Measurements from ENCODE around the gene NDEL1. TPM values are rescaled to one million over a fixed set of nuclear protein-coding genes. Genes with fewer than 3 reads are reported as not detected.

NDEL1 gene
- total RNA-seq, 1 experiment from 2014 or later, result 38.4 TPM

GRCh38 chr17:8398980-8399379 lies 36.7 kb upstream of the NDEL1 start:
- no CpG with 5 or more reads among the region's 6 CpGs for WGBS (ENCODE audit: extremely low coverage, insufficient read length, low lambda C conversion rate)

More at GRCh38 chr17:8398980-8399379, 36.7 kb upstream of the NDEL1 start:
- Histone ChIP-seq H3K79me2 (ENCODE audit: insufficient read depth, low read length) (no peaks in the 10 kb centered on the region), H3K9ac (ENCODE audit: extremely low read depth, insufficient read length, low read length) (no peak overlapping the region), H2BK5ac (ENCODE audit: insufficient read length, low read length) (no peak overlapping the region), H2BK12ac (ENCODE audit: insufficient read length, low read depth, low read length) (no peak overlapping the region), H4K8ac (replicated peaks; ENCODE audit: insufficient read length, low read depth, low read length) (no peak overlapping the region), H3K56ac (ENCODE audit: insufficient read length, low read depth, low read length) (no peak overlapping the region), H3K4me2 (ENCODE audit: insufficient read depth, insufficient read length, low read length) (no peak overlapping the region), H3K9me3 (ENCODE audit: control insufficient read depth, low read depth, low read length) (no peaks in the 10 kb centered on the region), H3K4me1 (ENCODE audit: insufficient read depth, low read length) (no peaks in the 10 kb centered on the region), H4K91ac (ENCODE audit: insufficient read length, low read depth, low read length) (no peak overlapping the region), H2AK5ac (ENCODE audit: insufficient read length, low read length) (no peak overlapping the region), H2AFZ (ENCODE audit: low read length) (no peak overlapping the region), H3T11ph (ENCODE audit: low read length) (no peak overlapping the region), H3K27me3 (ENCODE audit: insufficient read depth, low read length) (peaks cover 3% of the 10 kb centered on the region; the same call in 1 of the 2 replicates), H2BK15ac (ENCODE audit: low read depth, low read length) (no peak overlapping the region), H4K20me1 (ENCODE audit: control insufficient read depth, insufficient read depth, insufficient read length) (no peaks in the 10 kb centered on the region), H4K5ac (ENCODE audit: insufficient read length, low read depth, low read length) (no peak overlapping the region), H2BK120ac (ENCODE audit: low read depth, low read length, poor library complexity, severe bottlenecking) (no peak overlapping the region), H3K4ac (ENCODE audit: low read depth, low read length) (no peak overlapping the region), H3K23me2 (ENCODE audit: insufficient read length, low read depth, low read length, poor library complexity, severe bottlenecking) (no peaks in the 10 kb centered on the region), H2BK20ac (ENCODE audit: low read depth, low read length, poor library complexity, severe bottlenecking) (no peak overlapping the region), H3K23ac (ENCODE audit: insufficient read length, low read depth, low read length) (no peak overlapping the region), H3K79me1 (ENCODE audit: insufficient read depth, low read depth, low read length, poor library complexity, severe bottlenecking) (no peaks in the 10 kb centered on the region), H3K27ac (ENCODE audit: insufficient read length, low read depth, low read length) (no peak overlapping the region), H3K18ac (ENCODE audit: insufficient read length, low read depth, low read length) (no peak overlapping the region), H3K14ac (ENCODE audit: insufficient read depth, low read length) (no peak overlapping the region)
- H3K27ac Mint-ChIP-seq, result no peak overlapping the region
- H3K9me3 Mint-ChIP-seq, result no peaks in the 10 kb centered on the region
- TF ChIP-seq CTCF (conservative IDR thresholded peaks at IDR 0.05), result no peak
- H3K27me3 Mint-ChIP-seq (ENCODE audit: low read depth), result peaks cover 30% of the 10 kb centered on the region
- H3K4me3 Mint-ChIP-seq, result no peak overlapping the region
- no peaks in the 10 kb centered on the region for H3K36me3 Mint-ChIP-seq (ENCODE audit: insufficient read depth in 1 of 3, low read depth in 3 of 3)
- H3K4me1 Mint-ChIP-seq, result peaks cover 2% of the 10 kb centered on the region in 2 experiments; a peak in 3 of 4 replicates
- no peak for DNase-seq

Measured in H9 (cell line).